Mammary epithelial cell (primary cell): Measurements from ENCODE around the gene PGM2L1.

Source experiments
- EZH2 ChIP-seq: IDR thresholded peaks from 2 replicates; pipeline ENCODE4 v1.6.1; 2012; ENCODE audit warnings: low read length, inconsistent platforms, borderline replicate concordance
- TF ChIP-seq, protein P1 (sequence below), 2 donors: IDR thresholded peaks in 1 of 2; conservative IDR thresholded peaks in 1 of 2; 2 replicates each; pipeline ENCODE4 v1.5.1; 2011 to 2012; ENCODE audit warnings: inconsistent platforms in 2 of 2, low read length in 2 of 2, mild to moderate bottlenecking in 2 of 2, control low read depth in 1 of 2, low read depth in 1 of 2; ENCODE audit not compliant: insufficient read depth in 1 of 2; ENCODE audit errors: extremely low read depth in 1 of 2

DNA sequence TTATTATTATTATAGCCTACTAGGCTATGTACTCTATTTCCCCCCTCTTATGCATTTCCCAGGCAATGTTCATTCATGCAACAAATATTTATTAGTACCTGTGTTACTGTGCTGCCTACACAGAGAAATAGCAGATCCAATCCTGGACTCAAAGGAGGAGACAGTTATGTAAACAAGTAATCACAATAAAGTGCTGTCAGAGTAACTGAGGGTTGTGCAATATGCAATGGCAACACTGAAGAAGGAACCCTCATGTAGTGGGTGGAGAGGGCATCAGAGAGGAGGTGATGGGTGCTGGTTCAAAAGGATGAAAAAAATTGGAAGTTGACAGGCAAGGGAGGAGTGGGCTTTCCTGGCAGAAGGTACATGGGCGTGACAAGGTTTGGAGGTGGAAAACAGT, 85.9 kb downstream of the PGM2L1 start:
- TF ChIP-seq, protein P1, sequence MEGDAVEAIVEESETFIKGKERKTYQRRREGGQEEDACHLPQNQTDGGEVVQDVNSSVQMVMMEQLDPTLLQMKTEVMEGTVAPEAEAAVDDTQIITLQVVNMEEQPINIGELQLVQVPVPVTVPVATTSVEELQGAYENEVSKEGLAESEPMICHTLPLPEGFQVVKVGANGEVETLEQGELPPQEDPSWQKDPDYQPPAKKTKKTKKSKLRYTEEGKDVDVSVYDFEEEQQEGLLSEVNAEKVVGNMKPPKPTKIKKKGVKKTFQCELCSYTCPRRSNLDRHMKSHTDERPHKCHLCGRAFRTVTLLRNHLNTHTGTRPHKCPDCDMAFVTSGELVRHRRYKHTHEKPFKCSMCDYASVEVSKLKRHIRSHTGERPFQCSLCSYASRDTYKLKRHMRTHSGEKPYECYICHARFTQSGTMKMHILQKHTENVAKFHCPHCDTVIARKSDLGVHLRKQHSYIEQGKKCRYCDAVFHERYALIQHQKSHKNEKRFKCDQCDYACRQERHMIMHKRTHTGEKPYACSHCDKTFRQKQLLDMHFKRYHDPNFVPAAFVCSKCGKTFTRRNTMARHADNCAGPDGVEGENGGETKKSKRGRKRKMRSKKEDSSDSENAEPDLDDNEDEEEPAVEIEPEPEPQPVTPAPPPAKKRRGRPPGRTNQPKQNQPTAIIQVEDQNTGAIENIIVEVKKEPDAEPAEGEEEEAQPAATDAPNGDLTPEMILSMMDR (conservative IDR thresholded peaks at IDR 0.05 in 1 of 2, IDR thresholded peaks at IDR 0.05 in 1 of 2; ENCODE audit: extremely low read depth in 1 of 2, insufficient read depth in 1 of 2, low read depth in 1 of 2, low read length in 2 of 2) = no peak
- no peak for TF ChIP-seq EZH2
